Stimulated activated memory B cell treated with anti-CD40 and anti-IgM and Interleukin-4, amounts not matched to agents 10 μg/mL and 1 μg/mL and 100 μg/mL, for 72 hours (primary cell): ENCODE measurements around the gene ATP5PB.

Source experiments
- ATAC-seq: fragments of 150-1000 bp; cut with Tn5 transposase; 2 replicates; pipeline ENCODE4 v1.10.0; 2021
- H3K27ac Mint-ChIP-seq: one replicate; pipeline ENCODE4 v1.8.0; 2022; ENCODE audit warnings: mild to moderate bottlenecking, mixed read lengths
- H3K27me3 Mint-ChIP-seq: one replicate; pipeline ENCODE4 v1.8.0; 2022; ENCODE audit warnings: mixed read lengths
- H3K36me3 Mint-ChIP-seq: one replicate; pipeline ENCODE4 v1.8.0; 2022; ENCODE audit warnings: mixed read lengths
- H3K4me1 Mint-ChIP-seq: one replicate; pipeline ENCODE4 v1.8.0; 2022; ENCODE audit warnings: mixed read lengths
- H3K4me3 Mint-ChIP-seq: one replicate; pipeline ENCODE4 v1.8.0; 2022; ENCODE audit warnings: mild to moderate bottlenecking, moderate library complexity, mixed read lengths
- H3K9me3 Mint-ChIP-seq: one replicate; pipeline ENCODE4 v1.8.0; 2022; ENCODE audit warnings: mixed read lengths

ATP5PB gene

DNA sequence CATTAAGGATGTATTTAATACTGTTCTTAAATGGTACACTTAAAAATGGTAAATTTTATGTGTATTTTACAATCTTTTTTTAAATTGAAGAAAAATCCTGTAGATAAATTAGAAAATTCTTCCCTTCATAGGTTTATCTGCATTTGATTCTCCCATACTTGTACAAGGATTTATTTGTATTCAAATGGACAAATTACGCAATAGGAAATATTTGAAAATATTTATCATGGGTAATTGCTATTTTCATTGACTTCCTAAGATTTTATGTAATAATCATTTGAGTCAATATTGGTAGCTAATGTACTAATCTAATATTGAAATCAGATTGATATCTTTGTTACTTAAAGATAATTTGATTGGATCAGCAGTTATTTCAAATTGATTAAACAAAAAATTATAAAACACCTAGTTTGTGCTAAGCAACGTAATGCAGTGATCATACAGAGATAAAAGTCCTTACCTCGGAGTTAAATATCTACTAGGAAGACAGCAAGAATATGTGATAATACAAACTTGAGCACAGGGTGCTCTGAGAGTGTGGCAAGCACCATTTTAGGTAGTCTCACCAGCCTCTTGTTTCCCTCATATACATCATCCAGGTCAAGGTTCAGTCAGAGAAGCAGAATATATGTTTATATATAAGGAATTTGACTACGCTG, 13.2 kb downstream of the ATP5PB start:
- H3K27ac Mint-ChIP-seq, result no peak overlapping the region
- H3K36me3 Mint-ChIP-seq, result peaks cover 61% of the 10 kb centered on the region
- no peak overlapping the region for H3K4me3 Mint-ChIP-seq
- peaks cover 12% of the 10 kb centered on the region for H3K4me1 Mint-ChIP-seq
- no peaks in the 10 kb centered on the region for H3K9me3 Mint-ChIP-seq
- H3K27me3 Mint-ChIP-seq, result no peaks in the 10 kb centered on the region
- ATAC-seq, result no peak

DNA sequence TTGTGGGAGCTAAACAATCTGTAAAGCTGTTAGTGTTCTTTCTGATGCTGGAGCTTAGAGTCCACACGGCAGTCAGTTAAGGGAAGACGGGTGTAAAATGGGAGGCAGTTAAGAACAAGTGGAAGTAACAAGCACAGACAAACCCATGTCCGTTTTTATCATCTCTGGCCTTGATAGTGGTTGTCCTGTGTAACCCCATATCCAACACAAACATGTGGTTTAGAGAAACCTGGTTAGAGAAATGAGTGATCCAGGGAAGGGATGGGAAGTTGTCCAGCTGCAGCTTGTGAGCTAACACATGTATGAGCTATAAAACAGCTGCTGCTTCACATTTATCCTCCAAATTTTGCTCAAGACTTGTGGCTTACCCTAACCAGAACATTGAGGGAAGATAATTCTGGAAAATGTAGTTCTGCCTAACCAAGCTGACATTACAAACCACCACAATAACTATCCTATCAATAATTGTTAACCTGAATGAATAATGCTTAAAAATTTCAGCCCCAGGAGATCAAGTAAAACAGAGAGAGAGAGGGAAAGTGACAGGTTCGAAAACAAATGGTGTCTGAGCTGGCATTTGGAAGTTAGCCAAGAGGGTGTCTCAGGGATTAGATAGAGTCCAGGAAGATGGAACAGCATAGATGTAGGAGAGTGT, 13.9 kb downstream of the ATP5PB start:
- Mint-ChIP-seq H3K27ac (no peak overlapping the region), H3K9me3 (no peaks in the 10 kb centered on the region), H3K4me1 (peaks cover 10% of the 10 kb centered on the region), H3K36me3 (peaks cover 57% of the 10 kb centered on the region), H3K4me3 (no peak overlapping the region), H3K27me3 (no peaks in the 10 kb centered on the region)
- ATAC-seq, result no peak

DNA sequence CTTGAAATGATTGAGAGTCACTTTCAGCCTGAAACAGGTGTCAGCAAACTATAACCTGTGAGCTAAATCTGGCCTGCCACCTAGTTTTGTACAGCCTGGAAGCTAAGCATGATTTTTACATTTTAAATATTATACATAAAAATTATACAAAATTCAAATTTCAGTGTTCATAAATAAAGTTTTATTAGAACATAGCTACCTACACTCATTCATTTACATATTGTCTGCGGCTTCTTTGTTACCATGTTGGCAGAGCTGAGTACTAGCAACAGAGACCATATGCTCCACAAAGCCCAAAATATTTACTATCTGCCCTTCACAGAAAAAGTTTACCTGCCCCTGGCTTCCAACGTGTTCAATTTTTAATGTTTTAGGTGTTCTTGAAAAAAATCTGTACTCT, 16.5 kb downstream of the ATP5PB start:
- Mint-ChIP-seq H3K27ac (peak overlapping the region; percentile 3), H3K36me3 (peaks cover 44% of the 10 kb centered on the region), H3K9me3 (no peaks in the 10 kb centered on the region), H3K4me1 (peaks cover 7% of the 10 kb centered on the region), H3K4me3 (no peak overlapping the region), H3K27me3 (no peaks in the 10 kb centered on the region)
- no peak for ATAC-seq

DNA sequence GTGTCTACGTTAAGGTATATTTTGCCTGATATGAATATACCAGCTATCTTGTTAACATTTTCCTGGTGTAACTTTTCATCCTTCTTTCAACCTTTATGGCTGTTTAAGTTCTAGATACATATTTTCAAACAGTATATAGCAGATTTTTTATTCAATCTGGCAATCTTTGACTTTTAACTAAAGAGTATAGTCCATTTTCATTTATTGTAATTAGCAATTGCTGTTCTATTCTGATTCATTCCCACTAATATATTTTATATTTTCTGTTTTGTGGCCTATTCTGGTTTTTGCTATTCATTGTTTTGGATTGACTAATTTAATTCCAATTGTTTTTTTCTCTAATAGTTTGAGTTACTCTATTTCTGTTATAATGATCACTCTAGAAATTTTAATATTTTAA, 17.2 kb downstream of the ATP5PB start:
- H3K4me3 Mint-ChIP-seq, result no peak overlapping the region
- peaks cover 7% of the 10 kb centered on the region for H3K4me1 Mint-ChIP-seq
- H3K9me3 Mint-ChIP-seq, result no peaks in the 10 kb centered on the region
- H3K27me3 Mint-ChIP-seq, result no peaks in the 10 kb centered on the region
- ATAC-seq, result no peak
- no peak overlapping the region for H3K27ac Mint-ChIP-seq
- peaks cover 41% of the 10 kb centered on the region for H3K36me3 Mint-ChIP-seq

DNA sequence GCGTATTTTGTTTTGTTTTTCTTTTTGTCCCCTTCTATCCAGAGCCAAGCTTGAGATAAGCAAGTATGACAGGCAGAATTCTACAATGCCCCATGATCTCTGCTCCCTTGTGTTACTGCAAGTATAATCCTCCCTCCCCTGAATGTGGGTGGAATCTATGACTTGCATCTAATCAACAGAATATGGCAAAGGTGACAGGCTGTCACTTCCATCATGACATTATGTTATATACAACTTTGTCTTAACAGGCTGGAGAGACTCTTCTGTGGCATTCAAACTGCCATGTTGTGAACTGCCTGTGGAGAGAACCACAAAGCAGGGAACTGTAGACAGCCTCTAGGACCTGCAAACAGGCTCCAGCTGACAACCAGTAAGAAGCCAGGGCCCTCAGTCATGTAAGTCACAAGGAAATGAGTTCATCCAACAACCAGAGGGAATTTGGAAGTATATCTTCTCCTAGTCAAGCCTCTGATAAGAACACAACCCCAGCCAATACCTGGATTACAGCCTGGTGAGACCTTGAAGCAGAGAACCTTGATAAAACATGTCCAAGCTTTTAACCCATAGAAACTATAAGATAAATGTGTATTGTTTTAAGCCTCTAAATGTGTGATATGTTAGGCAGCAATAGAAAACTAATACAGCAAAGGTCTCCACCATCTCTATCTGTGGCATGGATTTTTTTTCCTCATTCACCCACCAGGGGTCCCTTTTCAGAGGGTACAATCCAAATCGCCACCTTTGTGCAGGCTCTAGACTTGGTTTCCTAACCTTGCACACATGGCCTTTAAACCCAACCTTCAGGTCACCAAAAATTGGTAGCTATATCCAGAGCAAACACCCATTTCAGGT, 18.8 kb downstream of the ATP5PB start:
- Mint-ChIP-seq H3K27ac (no peak overlapping the region), H3K36me3 (peaks cover 34% of the 10 kb centered on the region), H3K9me3 (no peaks in the 10 kb centered on the region), H3K4me3 (no peak overlapping the region), H3K27me3 (no peaks in the 10 kb centered on the region), H3K4me1 (peaks cover 16% of the 10 kb centered on the region)
- no peak for ATAC-seq

DNA sequence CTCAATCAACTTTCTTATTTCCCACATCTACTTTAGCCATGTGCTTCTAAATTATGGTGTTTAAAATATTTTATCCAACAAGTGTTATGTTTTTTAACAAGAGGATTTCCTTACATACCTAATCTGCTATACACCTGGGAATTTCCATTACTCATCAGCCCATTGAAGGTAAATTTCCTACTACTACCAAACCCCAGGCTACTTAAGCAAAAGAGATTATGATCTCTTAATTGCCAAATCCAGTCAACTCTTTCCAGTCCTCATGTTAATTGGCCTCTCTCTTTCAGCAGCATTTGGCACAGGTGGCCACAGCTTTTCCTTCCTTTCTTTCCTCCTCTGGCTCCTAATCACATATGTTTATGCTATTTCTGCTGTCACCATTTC, 19.4 kb downstream of the ATP5PB start:
- H3K27me3 Mint-ChIP-seq, result no peaks in the 10 kb centered on the region
- no peak for ATAC-seq
- peaks cover 16% of the 10 kb centered on the region for H3K4me1 Mint-ChIP-seq
- H3K36me3 Mint-ChIP-seq, result peaks cover 28% of the 10 kb centered on the region
- H3K9me3 Mint-ChIP-seq, result no peaks in the 10 kb centered on the region
- H3K4me3 Mint-ChIP-seq, result no peak overlapping the region
- no peak overlapping the region for H3K27ac Mint-ChIP-seq

DNA sequence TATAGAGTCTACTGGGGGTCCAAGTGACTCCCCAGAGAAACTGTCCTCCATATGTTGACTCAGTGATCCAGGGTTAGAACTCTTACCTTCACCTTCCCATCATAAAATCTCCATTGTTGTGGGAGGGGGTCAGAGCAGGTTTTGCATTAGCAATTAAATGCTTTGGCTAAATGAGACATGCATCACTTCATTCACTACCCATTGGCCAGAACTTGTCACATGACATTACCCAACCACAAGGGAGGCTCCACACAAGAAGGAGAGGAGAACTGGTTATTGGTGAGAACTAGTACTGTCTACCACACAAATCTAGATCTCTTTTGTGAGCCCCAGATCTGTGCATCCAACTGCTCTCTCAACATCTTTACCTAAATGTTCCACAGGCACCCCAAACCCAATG, 20.3 kb downstream of the ATP5PB start:
- H3K27me3 Mint-ChIP-seq, result no peaks in the 10 kb centered on the region
- H3K4me3 Mint-ChIP-seq, result no peak overlapping the region
- no peak overlapping the region for H3K27ac Mint-ChIP-seq
- ATAC-seq, result no peak
- peaks cover 21% of the 10 kb centered on the region for H3K36me3 Mint-ChIP-seq
- no peaks in the 10 kb centered on the region for H3K9me3 Mint-ChIP-seq
- H3K4me1 Mint-ChIP-seq, result peaks cover 16% of the 10 kb centered on the region

DNA sequence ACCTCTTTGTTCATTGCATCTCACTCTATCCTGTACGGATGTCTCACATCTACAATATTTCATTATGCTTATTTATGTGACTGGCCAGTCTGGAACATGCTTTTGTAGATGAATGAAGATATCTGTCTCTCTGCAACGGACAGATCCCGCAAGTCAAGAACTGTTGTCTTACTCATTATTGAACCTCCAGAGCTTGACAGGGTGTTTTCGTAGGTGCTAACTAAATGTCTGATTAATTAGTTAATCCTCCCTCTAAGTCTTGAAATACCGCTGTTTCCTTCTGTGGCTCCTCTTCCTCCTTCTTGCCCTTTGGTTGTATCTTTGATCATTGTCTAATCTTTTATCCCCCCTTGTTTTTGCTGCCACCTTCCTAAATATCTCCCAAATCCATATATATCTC, 21.3 kb downstream of the ATP5PB start:
- peaks cover 12% of the 10 kb centered on the region for H3K36me3 Mint-ChIP-seq
- H3K4me1 Mint-ChIP-seq, result peaks cover 15% of the 10 kb centered on the region
- peak; percentile 2 for ATAC-seq
- H3K27me3 Mint-ChIP-seq, result no peaks in the 10 kb centered on the region
- H3K27ac Mint-ChIP-seq, result no peak overlapping the region
- no peak overlapping the region for H3K4me3 Mint-ChIP-seq
- no peaks in the 10 kb centered on the region for H3K9me3 Mint-ChIP-seq

DNA sequence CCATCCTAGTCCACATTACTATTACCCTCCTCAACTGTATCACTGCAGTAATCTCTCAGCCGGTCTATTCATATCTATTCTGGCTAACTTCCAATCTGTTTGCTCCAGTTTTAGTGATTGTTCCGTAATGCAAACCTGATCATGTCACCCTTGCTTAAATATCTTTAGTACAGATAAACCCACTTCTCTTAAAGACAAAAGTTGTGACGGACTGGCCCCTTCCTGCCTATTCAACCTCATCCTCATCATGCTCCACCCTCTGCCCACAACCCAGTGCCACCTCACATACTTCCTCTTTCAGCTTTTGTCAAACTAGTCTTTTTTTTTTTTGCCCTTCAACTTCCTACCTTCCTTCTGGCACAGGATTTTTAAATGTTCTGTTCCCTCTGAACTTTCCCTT, 21.7 kb downstream of the ATP5PB start:
- H3K9me3 Mint-ChIP-seq, result no peaks in the 10 kb centered on the region
- H3K4me1 Mint-ChIP-seq, result peaks cover 19% of the 10 kb centered on the region
- no peak overlapping the region for H3K27ac Mint-ChIP-seq
- peaks cover 12% of the 10 kb centered on the region for H3K36me3 Mint-ChIP-seq
- ATAC-seq, result peak; percentile 98
- H3K4me3 Mint-ChIP-seq, result no peak overlapping the region
- no peaks in the 10 kb centered on the region for H3K27me3 Mint-ChIP-seq

DNA sequence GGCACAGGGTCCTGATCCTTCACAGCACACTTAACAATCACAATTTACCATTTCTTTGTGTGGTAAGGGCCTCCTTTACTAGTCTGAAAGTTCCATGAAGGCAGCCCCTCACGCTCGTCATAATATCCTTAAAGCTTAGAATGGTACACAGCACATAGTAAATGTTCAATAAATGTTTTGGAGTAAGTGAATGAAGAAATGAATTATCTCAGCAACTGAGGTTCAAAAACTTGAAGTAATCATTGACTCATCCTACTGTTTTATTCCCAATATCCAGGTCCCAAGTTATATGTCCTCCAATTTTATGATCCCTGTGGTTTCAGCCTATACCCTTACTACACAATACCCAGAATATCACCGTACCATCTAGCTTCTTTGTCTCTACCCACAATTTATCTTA, 22.3 kb downstream of the ATP5PB start:
- H3K36me3 Mint-ChIP-seq, result peaks cover 12% of the 10 kb centered on the region
- peaks cover 25% of the 10 kb centered on the region for H3K4me1 Mint-ChIP-seq
- no peak overlapping the region for H3K4me3 Mint-ChIP-seq
- peak; percentile 21 for ATAC-seq
- H3K9me3 Mint-ChIP-seq, result no peaks in the 10 kb centered on the region
- H3K27ac Mint-ChIP-seq, result no peak overlapping the region
- H3K27me3 Mint-ChIP-seq, result no peaks in the 10 kb centered on the region

DNA sequence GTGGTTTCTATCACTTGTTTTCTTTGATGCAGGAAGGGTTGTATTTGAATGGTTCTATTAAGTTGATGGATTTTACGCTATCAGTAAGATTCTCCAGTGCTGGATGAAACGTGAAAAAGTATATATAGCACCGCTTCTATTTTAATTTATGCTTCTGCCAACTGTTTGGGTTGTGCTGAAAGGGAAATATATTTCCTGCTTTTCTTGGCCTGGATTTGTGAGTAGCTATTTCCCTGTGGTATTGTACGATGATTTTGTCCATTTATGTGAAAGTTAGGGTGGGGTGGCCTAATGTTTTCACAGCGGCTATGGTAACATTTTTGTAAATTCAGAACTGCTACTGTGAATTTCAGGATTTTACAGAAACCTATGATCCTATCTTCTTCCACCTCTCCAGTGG, 24.8 kb downstream of the ATP5PB start:
- H3K4me3 Mint-ChIP-seq, result peak overlapping the region; percentile 74
- H3K4me1 Mint-ChIP-seq, result peaks cover 48% of the 10 kb centered on the region
- peaks cover 18% of the 10 kb centered on the region for H3K36me3 Mint-ChIP-seq
- no peaks in the 10 kb centered on the region for H3K27me3 Mint-ChIP-seq
- H3K9me3 Mint-ChIP-seq, result no peaks in the 10 kb centered on the region
- no peak for ATAC-seq
- peak overlapping the region; percentile 81 for H3K27ac Mint-ChIP-seq

DNA sequence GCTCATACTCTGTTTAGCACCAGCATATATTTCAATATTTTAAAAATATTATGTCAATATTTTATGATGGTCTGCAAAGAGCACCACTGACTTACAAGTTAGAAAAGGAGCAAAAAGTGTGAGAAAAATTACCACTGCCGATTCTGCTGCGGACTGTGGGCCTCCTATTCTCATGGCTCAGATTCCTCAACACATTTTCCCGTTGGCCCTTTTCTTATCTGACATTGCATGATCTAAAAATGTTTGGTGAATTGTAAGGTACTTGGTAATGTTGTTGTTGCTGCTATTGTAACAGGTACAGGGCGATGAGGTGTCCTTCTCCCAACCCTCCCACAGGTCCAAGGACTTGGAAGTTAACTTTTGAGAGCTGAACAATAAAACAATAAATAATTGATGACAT, 25.3 kb downstream of the ATP5PB start:
- no peaks in the 10 kb centered on the region for H3K9me3 Mint-ChIP-seq
- H3K4me3 Mint-ChIP-seq, result peak overlapping the region; percentile 74
- peaks cover 48% of the 10 kb centered on the region for H3K4me1 Mint-ChIP-seq
- no peak for ATAC-seq
- peaks cover 18% of the 10 kb centered on the region for H3K36me3 Mint-ChIP-seq
- H3K27me3 Mint-ChIP-seq, result no peaks in the 10 kb centered on the region
- H3K27ac Mint-ChIP-seq, result peak overlapping the region; percentile 81

DNA sequence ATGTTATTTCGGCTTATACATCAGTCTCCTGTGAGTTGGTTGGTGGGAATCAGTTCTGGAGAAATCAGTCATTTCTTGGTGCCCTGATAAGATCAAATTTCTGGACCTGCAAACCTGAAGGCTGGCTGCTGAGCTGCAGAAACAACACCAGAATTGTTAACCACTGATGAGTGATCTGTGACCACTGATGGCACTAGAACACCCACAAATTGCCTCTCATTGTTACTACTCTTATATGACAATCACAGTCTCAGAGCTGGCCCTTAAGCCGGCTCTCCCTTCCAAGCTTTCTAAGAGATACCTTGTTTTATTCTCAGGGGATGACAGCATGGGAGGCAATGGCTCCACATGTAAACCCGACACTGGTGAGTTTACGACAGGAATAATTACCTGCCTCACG, 26.4 kb downstream of the ATP5PB start:
- ATAC-seq, result peak; percentile 49
- Mint-ChIP-seq H3K27me3 (no peaks in the 10 kb centered on the region), H3K4me3 (no peak overlapping the region), H3K36me3 (peaks cover 18% of the 10 kb centered on the region), H3K27ac (peak overlapping the region; percentile 81), H3K4me1 (peaks cover 52% of the 10 kb centered on the region), H3K9me3 (no peaks in the 10 kb centered on the region)

DNA sequence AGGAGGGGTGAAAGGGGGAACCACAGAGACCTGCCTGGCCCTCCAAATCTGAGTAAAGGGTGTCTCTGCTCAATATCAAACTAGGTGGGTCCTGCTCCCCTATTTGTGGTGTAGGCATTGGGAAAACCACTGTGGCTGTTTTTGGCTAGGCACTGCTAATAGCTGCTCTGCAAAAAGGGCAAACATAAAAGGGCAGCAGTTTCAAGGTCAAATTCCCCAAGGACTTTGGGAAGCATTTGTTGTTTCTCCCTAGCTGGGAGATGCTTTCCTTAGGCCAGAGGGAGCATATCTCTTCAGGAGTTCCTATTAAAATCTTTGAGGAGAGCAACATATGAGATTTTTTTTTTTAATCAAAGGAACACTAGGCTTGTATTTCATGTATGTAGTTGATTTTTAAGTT, 26.9 kb downstream of the ATP5PB start:
- Mint-ChIP-seq H3K36me3 (peaks cover 18% of the 10 kb centered on the region), H3K27ac (peak overlapping the region; percentile 81), H3K4me1 (peaks cover 55% of the 10 kb centered on the region), H3K4me3 (no peak overlapping the region), H3K27me3 (no peaks in the 10 kb centered on the region), H3K9me3 (no peaks in the 10 kb centered on the region)
- ATAC-seq, result no peak

DNA sequence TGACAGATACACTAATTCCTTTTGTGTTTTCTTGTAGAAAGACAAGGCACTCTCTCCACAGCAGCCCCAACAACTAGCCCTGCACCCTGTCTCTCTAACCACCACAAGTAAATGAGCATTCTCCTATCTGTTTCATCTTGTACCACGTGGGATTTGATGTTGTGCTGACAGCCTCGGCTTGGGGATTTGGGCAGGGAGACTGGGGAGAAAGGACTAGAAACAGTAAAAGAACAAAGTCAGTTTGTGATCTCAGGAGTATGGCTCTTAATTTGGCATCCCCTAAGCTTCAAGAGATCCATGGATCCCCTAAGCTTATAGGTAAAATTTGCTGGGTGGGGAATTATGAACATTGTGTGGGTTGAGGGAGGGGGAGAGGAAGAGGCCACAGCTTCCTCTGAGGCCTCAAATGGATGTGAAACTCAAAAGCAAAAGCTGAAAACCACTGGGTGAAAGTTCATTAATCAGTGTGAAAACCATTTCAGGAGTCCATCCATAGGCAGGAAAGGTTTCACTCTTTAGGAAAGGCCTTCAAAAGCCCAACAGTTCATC, 27.6 kb downstream of the ATP5PB start:
- peaks cover 55% of the 10 kb centered on the region for H3K4me1 Mint-ChIP-seq
- no peaks in the 10 kb centered on the region for H3K27me3 Mint-ChIP-seq
- H3K27ac Mint-ChIP-seq, result peak overlapping the region; percentile 81
- no peaks in the 10 kb centered on the region for H3K9me3 Mint-ChIP-seq
- H3K4me3 Mint-ChIP-seq, result peak overlapping the region; percentile 27
- H3K36me3 Mint-ChIP-seq, result peaks cover 18% of the 10 kb centered on the region
- peak; percentile 85 for ATAC-seq
